GM12891 (cell line): Measurements from ENCODE around the gene UBE2O.
A peak's percentile ranks its signal among the peaks of the same experiment; 100 is the strongest.

ENCODE experiments used
- DNase-seq: peaks from one replicate; pipeline ENCODE4 v3.0.0; 2011; ENCODE audit warnings: low spot score; ENCODE audit not compliant: insufficient read length
- FAIRE-seq: peaks from 2 replicates; lab custom pipeline; 2011; peaks lifted over from hg19 to GRCh38; lab: Jason Lieb, UNC
- PAX5 ChIP-seq: IDR thresholded peaks from 2 replicates; pipeline ENCODE4 v1.6.1; 2011; ENCODE audit warnings: low read length, moderate library complexity, mild to moderate bottlenecking; ENCODE audit not compliant: insufficient read depth, severe bottlenecking
- POLR2A ChIP-seq: IDR thresholded peaks from 2 replicates; pipeline ENCODE4 v1.6.1; 2011; ENCODE audit warnings: low read depth, low read length, control low read depth
- POLR2AphosphoS5 ChIP-seq: IDR thresholded peaks from 2 replicates; pipeline ENCODE4 v1.6.1; 2011; ENCODE audit warnings: low read depth, low read length, control low read depth
- POU2F2 ChIP-seq: IDR thresholded peaks from 2 replicates; pipeline ENCODE4 v1.6.1; 2011; ENCODE audit warnings: low read depth, mild to moderate bottlenecking, control low read depth, low read length, moderate library complexity
- SPI1 ChIP-seq: IDR thresholded peaks from 2 replicates; pipeline ENCODE4 v1.6.1; 2011; ENCODE audit warnings: low read depth, low read length, control low read depth
- TAF1 ChIP-seq: IDR thresholded peaks from 2 replicates; pipeline ENCODE4 v1.6.1; 2011; ENCODE audit warnings: low read depth, low read length, control low read depth

UBE2O gene

GRCh38 chr17:76449126-76449525, 3.8 kb downstream of the UBE2O start:
- FAIRE-seq: no peak
- no peak for DNase-seq
- no peak for TF ChIP-seq PAX5
- no peak for TF ChIP-seq POU2F2
- TF ChIP-seq POLR2AphosphoS5: no peak
- no peak for TF ChIP-seq SPI1
- TF ChIP-seq TAF1: no peak
- TF ChIP-seq POLR2A: no peak

GRCh38 chr17:76447931-76448652, 4.9 kb downstream of the UBE2O start:
- TF ChIP-seq PAX5 (no peak), POLR2A (no peak), SPI1 (no peak), POLR2AphosphoS5 (no peak), POU2F2 (no peak), TAF1 (no peak)
- FAIRE-seq (peak; percentile 26), DNase-seq (no peak)

- no peak for FAIRE-seq
- no peak for DNase-seq
- TF ChIP-seq POLR2AphosphoS5: no peak
- TF ChIP-seq SPI1: 0 out of 2 replicates have a peak, but pooled peaks have one; percentile 12
Observed at GRCh38 chr17:76446449-76447231, 6.3 kb downstream of the UBE2O start.

- FAIRE-seq (no peak), DNase-seq (no peak)
- TF ChIP-seq POLR2A (no peak), PAX5 (no peak), TAF1 (no peak), SPI1 (no peak), POU2F2 (no peak), POLR2AphosphoS5 (no peak)
Observed at GRCh38 chr17:76445697-76446448, 7.1 kb downstream of the UBE2O start.

- FAIRE-seq (no peak), DNase-seq (no peak)
- TF ChIP-seq POLR2A: no peak
- TF ChIP-seq POLR2AphosphoS5: no peak
- TF ChIP-seq SPI1: no peak
- TF ChIP-seq TAF1: no peak
- TF ChIP-seq POU2F2: no peak
- TF ChIP-seq PAX5: no peak
Observed at GRCh38 chr17:76444518-76445311, 8.2 kb downstream of the UBE2O start.

GRCh38 chr17:76442341-76443338, 10.3 kb downstream of the UBE2O start:
- TF ChIP-seq PAX5 (no peak), POU2F2 (no peak), SPI1 (no peak), POLR2A (no peak), POLR2AphosphoS5 (no peak), TAF1 (no peak)
- FAIRE-seq (peak; percentile 81), DNase-seq (no peak)

- no peak for DNase-seq
- TF ChIP-seq TAF1 (no peak), POU2F2 (no peak), SPI1 (no peak), POLR2A (no peak), PAX5 (no peak), POLR2AphosphoS5 (no peak)
- FAIRE-seq: no peak
Observed at GRCh38 chr17:76441686-76442340, 11.1 kb downstream of the UBE2O start.
